ENCODE measurements around the gene JPT2. TPM values are rescaled to one million over a fixed set of nuclear protein-coding genes. Genes with fewer than 3 reads are reported as not detected.

The JPT2 gene
- total and polyA plus RNA-seq, 10 of the 15 experiments (the other 5 are each of a cell fraction or from before 2014, with no cell fraction given), result 11.7 to 78.4 (median 48.4) TPM

DNA sequence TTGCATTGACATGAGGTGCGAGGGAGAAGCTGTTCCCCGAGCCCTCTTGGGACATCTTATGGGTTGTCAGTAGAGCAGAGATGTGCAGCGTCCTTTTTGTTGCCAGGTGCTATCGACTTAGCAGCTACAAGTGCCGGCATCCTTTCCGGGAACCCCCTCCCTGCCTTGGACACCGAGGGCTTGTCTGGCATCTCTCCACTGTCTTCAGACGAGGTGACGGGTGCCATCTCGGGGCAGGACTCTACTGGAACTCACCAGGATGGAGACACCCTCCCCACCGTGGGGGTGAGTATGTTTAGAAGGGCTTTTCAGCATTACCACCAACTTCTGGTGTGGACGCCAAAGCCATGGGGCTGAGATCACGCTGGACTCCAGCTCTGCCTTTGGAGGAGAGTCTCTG lies 11.8 kb upstream of the JPT2 start:
- no peak for FAIRE-seq
- WGBS (ENCODE audit: insufficient coverage, insufficient replicate concordance, low lambda C conversion rate, missing lambda C conversion rate), result 89% methylated on average over 10 of the region's 13 CpGs
- Histone ChIP-seq H3K36me3 (ENCODE audit: control insufficient read depth in 2 of 2, insufficient read depth in 2 of 2, low read length in 1 of 2) (peaks cover 5 to 29% of the 10 kb centered on the region in 2 experiments), H3K4me1 (ENCODE audit: control insufficient read depth, insufficient read depth, low read length) (no peaks in the 10 kb centered on the region), H2AFZ (ENCODE audit: control insufficient read depth, low read depth, low read length) (no peak overlapping the region), H3K4me2 (ENCODE audit: control insufficient read depth, insufficient read depth) (no peak overlapping the region), H3K27ac (ENCODE audit: control insufficient read depth, insufficient read depth) (no peak overlapping the region), H3K4me3 (no peak overlapping the region), H4K20me1 (ENCODE audit: control insufficient read depth, insufficient read depth) (no peaks in the 10 kb centered on the region), H3K79me2 (ENCODE audit: control insufficient read depth, insufficient read depth, low read length) (no peaks in the 10 kb centered on the region), H3K27me3 (replicated peaks in 1 of 2; ENCODE audit: control insufficient read depth in 2 of 2, insufficient read depth in 2 of 2, low read length in 1 of 2) (no peaks in the 10 kb centered on the region), H3K9me3 (replicated peaks; ENCODE audit: control insufficient read depth, insufficient read depth, low read length) (no peaks in the 10 kb centered on the region), H3K9ac (ENCODE audit: control insufficient read depth, insufficient read depth, low read length) (no peak overlapping the region)
- SMC1A ChIA-PET (ENCODE audit: uncharacterized antibody, unreplicated experiment), result no interaction called here
- RAD21 ChIA-PET (ENCODE audit: unreplicated experiment), result no interaction called here
- intact Hi-C loops (cut with micrococcal nuclease; ENCODE audit: unreplicated experiment) (no loop called here), in situ Hi-C loops (cut with MboI) (no loop called here)
- POLR2A ChIA-PET, result no interaction called here
- no TSS peak for BruUV-seq (replicated peaks)
- ATAC-seq, result no peak
- TF ChIP-seq RAD51 (IDR thresholded peaks at IDR 0.05) (no peak), HDAC2 (IDR thresholded peaks at IDR 0.05) (no peak)
- TF ChIP-seq, protein P1, sequence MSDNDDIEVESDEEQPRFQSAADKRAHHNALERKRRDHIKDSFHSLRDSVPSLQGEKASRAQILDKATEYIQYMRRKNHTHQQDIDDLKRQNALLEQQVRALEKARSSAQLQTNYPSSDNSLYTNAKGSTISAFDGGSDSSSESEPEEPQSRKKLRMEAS (IDR thresholded peaks at IDR 0.05; ENCODE audit: low read depth, low read length), result no peak
- TF ChIP-seq, protein P2, sequence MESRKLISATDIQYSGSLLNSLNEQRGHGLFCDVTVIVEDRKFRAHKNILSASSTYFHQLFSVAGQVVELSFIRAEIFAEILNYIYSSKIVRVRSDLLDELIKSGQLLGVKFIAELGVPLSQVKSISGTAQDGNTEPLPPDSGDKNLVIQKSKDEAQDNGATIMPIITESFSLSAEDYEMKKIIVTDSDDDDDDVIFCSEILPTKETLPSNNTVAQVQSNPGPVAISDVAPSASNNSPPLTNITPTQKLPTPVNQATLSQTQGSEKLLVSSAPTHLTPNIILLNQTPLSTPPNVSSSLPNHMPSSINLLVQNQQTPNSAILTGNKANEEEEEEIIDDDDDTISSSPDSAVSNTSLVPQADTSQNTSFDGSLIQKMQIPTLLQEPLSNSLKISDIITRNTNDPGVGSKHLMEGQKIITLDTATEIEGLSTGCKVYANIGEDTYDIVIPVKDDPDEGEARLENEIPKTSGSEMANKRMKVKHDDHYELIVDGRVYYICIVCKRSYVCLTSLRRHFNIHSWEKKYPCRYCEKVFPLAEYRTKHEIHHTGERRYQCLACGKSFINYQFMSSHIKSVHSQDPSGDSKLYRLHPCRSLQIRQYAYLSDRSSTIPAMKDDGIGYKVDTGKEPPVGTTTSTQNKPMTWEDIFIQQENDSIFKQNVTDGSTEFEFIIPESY (IDR thresholded peaks at IDR 0.05), result no peak
- CTCF ChIA-PET, result no interaction called here
- no peak for DNase-seq (ENCODE audit: low read depth, low spot score)

DNA sequence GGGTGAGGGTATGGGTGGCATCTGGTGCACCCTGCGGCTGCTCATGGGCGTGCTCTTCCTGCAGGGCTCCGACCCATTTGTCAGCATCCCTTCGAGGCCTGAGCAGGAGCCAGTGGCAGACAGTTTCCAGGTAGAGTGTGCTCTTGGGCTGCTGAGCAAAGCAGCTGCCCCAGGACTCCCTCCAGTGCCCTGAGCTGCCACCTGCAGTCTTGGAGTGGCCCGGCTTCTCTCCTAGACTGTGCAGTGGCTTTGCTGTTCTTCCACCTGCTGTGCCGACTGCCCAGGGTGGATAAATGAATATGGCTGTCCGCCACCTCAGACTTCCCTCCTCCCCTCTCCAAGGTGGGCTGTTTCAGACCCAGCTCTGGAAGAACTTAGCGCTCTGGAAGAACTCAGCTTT lies 10.8 kb upstream of the JPT2 start:
- no peaks in the 10 kb centered on the region for H3K4me1 ChIP-seq (ENCODE audit: control insufficient read depth, insufficient read depth, low read length)
- no peak overlapping the region for H3K27ac ChIP-seq (ENCODE audit: control insufficient read depth, insufficient read depth)
- ChIA-PET POLR2A (no interaction called here), CTCF (no interaction called here), SMC1A (ENCODE audit: uncharacterized antibody, unreplicated experiment) (no interaction called here), RAD21 (ENCODE audit: unreplicated experiment) (no interaction called here)
- ATAC-seq (no peak), FAIRE-seq (no peak), DNase-seq (ENCODE audit: low read depth, low spot score) (no peak)
- H3K79me2 ChIP-seq (ENCODE audit: control insufficient read depth, insufficient read depth, low read length), result no peaks in the 10 kb centered on the region
- in situ Hi-C loops (cut with MboI) (no loop called here), intact Hi-C loops (cut with micrococcal nuclease; ENCODE audit: unreplicated experiment) (no loop called here)
- H4K20me1 ChIP-seq (ENCODE audit: control insufficient read depth, insufficient read depth), result no peaks in the 10 kb centered on the region
- no peak overlapping the region for H3K9ac ChIP-seq (ENCODE audit: control insufficient read depth, insufficient read depth, low read length)
- no peak overlapping the region for H2AFZ ChIP-seq (ENCODE audit: control insufficient read depth, low read depth, low read length)
- no peak overlapping the region for H3K4me3 ChIP-seq
- H3K36me3 ChIP-seq (ENCODE audit: control insufficient read depth in 2 of 2, insufficient read depth in 2 of 2, low read length in 1 of 2), result peaks cover 5 to 30% of the 10 kb centered on the region in 2 experiments; a peak in 3 of 4 replicates
- no peak for TF ChIP-seq EGR1 (IDR thresholded peaks at IDR 0.05; ENCODE audit: borderline replicate concordance in 1 of 2, low read depth in 2 of 2, low read length in 2 of 2)
- TF ChIP-seq, protein P3, sequence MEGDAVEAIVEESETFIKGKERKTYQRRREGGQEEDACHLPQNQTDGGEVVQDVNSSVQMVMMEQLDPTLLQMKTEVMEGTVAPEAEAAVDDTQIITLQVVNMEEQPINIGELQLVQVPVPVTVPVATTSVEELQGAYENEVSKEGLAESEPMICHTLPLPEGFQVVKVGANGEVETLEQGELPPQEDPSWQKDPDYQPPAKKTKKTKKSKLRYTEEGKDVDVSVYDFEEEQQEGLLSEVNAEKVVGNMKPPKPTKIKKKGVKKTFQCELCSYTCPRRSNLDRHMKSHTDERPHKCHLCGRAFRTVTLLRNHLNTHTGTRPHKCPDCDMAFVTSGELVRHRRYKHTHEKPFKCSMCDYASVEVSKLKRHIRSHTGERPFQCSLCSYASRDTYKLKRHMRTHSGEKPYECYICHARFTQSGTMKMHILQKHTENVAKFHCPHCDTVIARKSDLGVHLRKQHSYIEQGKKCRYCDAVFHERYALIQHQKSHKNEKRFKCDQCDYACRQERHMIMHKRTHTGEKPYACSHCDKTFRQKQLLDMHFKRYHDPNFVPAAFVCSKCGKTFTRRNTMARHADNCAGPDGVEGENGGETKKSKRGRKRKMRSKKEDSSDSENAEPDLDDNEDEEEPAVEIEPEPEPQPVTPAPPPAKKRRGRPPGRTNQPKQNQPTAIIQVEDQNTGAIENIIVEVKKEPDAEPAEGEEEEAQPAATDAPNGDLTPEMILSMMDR (IDR thresholded peaks at IDR 0.05 in 2 of 3, conservative IDR thresholded peaks at IDR 0.05 in 1 of 3; ENCODE audit: control insufficient read depth in 2 of 3, extremely low read depth in 1 of 3, insufficient read depth in 1 of 3, low read depth in 3 of 3, low read length in 3 of 3), result 0 out of 6 replicates have a peak, but pooled peaks of 1 of the 3 experiments have one; percentile 3
- H3K9me3 ChIP-seq (replicated peaks; ENCODE audit: control insufficient read depth, insufficient read depth, low read length), result no peaks in the 10 kb centered on the region
- no peaks in the 10 kb centered on the region for H3K27me3 ChIP-seq (replicated peaks in 1 of 2; ENCODE audit: control insufficient read depth in 2 of 2, insufficient read depth in 2 of 2, low read length in 1 of 2)
- WGBS (ENCODE audit: insufficient coverage, insufficient replicate concordance, low lambda C conversion rate, missing lambda C conversion rate), result 97% methylated on average over 8 of the region's 8 CpGs
- H3K4me2 ChIP-seq (ENCODE audit: control insufficient read depth, insufficient read depth), result no peak overlapping the region
- no TSS peak for BruUV-seq (replicated peaks)
